HG02884 (cell line): ENCODE data around the gene KIF12.

ENCODE experiments used
- ATAC-seq: cut with Tn5 transposase; IDR thresholded peaks from one replicate; pipeline ENCODE4 v1.9.1; 2021; ENCODE audit warnings: mild to moderate bottlenecking, moderate library complexity; ENCODE audit not compliant: unreplicated experiment

KIF12 gene

DNA sequence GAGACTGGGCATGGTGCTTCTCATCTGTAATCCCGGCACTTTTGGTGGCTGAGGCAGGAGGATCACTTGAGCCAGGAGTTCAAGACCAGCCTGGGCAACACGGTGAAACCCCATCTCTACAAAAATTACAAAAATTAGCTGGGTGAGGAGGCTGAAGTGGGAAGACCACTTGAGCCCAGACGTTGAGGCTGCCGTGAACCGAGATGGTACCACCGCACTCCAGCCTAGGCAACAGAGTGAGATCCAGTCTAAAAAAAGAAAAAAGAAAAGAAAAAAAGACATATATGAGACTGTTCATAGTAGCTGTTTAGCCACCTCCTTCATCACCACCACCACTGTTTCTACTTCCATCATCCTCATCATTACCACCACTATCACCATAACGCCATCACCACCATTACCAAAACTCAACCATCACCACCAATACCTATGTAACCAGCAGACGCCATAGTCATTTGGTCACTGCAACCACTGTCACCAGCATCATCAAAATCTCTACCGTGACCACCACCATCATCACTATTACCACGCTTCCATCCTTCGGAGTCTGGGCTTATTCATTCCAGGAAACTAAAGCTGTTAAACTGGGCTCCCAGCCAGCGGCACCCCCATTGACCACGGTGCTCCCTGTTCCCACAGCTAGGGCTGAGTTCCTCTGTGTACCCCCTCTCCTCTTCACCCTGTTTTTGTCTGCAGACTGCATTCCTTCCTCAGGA lies 8.4 kb upstream of the KIF12 start:
- no peak for ATAC-seq

DNA sequence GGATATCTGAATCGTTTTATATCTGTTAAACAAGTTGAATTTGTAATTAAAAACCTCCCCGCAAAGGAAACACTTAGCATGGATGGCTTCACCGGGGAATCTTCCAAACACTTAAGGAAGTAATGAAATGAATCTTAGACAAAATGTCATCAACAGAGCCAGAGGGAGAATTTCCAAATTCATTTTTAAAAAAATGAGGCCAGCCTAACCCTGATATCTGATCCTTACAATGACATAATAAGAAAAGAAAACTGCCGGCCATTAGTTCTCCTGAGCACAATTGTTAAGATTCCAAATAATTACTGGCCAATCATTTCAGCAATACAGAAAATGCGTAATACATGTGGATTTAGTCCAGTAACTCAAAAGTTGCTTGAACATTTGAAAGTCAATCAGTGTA lies 6.1 kb upstream of the KIF12 start:
- ATAC-seq, result no peak

DNA sequence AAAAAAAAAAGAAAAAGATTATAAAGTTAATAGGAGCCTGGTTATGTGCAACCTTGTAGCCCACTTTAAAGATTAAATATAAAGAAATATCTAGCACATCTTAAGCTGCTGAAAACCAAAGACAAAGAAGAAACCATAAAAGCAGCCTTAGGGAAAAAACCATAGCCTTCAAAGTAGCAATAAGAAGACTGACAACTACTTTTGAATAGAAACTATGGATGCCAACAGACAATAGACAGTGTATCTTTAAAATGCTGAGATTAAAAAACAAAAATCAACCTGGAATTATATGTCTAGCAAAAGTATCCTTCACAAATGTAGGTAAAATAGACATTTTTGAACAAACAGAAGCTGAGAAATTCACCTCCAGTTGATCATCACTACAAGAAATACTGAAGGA lies 3.4 kb upstream of the KIF12 start:
- ATAC-seq, result no peak

DNA sequence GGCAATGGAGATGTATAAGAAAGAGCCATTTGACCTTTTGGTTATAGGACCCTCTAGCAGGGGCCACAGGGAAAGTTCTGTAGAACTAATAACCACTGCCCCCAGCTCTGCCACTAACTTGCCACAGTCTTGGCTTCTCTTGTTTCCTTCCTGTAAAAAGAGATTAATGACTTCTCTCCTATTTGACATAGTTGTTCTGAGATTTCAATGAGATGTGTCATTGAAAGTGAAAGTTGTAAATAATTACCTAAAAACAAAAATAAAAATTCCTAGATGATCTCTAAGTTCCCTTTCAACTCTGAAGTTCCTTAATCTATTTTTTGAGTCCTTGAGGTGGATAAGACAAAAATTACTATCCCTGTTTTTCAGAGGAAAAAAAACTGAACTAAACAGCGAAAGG lies 1.4 kb upstream of the KIF12 start:
- ATAC-seq, result no peak

DNA sequence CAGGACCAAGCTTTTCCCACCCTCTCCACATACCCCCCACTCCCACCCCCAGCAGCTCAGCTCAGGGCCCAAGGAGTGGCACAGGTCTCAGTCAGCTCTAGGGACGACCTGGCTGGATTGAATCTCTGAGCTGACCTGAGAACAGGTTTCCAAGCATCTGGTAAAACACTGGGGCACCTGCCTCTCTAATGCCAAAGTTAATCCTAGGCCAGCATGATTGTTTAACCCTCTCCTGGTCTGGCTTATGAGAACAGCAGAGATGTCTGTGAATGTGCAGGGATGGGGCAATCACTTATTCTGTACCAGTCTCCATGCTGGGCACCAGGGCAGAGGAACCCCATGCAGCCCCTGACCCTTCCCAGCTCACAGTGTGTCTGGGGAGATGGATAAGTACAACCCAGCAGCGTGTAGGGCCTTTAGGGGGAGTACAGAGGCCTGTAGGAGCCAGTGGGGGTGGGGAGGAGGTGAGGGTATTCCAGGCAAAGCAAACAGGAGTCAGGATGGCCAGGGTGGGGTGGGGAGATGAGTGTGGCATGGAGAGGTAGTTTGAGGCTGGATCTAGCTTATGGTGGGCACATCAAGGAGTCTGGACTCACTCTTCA lies 678 bp upstream of the KIF12 start:
- ATAC-seq, result no peak

DNA sequence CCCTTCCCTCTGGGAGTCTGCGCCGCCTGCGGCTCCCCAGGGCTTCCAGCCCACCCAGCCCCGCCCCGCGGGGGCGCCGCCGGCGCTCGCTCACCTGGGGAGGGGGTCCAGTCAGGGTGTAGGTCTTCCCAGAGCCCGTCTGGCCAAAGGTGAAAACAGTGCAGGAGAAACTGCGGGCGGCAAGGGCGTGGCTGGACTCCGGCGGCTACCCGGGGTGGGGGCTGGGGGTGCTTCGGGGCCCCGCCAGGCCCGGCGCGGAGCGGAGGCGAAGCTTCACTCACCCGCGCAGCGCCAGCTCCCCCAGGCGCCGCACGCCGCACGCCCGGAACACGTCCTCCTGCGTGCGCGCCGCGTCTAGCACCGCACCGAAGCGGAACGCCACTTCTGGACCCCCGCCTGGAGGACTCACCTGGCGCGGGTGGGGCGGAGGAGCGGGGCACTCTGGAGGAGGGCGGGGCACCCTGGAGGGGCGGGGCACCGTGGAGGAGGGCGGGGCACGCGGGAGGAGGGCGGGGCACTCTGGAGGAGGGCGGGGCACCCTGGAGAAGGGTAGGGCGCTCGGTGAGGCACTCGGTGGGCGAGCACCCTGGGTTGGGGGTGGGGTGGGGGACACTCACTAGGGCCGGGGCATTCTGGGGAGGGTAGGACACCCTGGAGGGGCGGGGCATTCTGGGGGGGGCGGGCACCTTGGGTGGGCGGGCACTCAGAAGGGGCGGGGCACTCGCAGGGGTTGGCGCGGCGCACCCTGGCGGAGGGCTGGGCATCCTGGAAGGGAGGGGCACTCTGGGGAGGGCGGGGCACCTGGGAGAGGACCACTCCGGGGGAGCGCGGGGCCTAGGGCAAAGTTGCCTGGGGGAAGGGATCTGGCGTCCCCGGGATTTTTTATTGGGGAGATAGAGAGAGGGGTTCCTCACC lies 814 bp downstream of the KIF12 start:
- no peak for ATAC-seq

DNA sequence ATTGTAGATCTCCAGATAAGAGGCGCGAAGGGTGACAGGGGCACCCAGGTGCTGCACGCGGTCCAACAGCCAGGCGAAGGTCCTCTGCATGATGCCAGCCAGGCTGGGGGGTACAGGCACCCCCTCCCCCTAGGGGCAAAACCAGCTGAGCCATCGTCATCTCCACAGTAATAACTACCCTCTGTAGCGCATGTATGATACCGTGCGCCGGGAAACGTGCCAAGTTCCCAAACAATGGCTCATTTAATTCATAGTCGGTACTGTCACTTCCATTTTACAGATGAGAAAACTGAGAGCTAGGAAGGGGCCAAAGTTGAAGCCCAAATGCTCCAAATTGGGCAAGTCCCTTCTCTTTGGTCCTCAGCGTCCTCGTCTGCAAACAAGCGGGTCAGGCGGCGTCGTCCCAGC lies 1.5 kb downstream of the KIF12 start:
- ATAC-seq, result no peak

DNA sequence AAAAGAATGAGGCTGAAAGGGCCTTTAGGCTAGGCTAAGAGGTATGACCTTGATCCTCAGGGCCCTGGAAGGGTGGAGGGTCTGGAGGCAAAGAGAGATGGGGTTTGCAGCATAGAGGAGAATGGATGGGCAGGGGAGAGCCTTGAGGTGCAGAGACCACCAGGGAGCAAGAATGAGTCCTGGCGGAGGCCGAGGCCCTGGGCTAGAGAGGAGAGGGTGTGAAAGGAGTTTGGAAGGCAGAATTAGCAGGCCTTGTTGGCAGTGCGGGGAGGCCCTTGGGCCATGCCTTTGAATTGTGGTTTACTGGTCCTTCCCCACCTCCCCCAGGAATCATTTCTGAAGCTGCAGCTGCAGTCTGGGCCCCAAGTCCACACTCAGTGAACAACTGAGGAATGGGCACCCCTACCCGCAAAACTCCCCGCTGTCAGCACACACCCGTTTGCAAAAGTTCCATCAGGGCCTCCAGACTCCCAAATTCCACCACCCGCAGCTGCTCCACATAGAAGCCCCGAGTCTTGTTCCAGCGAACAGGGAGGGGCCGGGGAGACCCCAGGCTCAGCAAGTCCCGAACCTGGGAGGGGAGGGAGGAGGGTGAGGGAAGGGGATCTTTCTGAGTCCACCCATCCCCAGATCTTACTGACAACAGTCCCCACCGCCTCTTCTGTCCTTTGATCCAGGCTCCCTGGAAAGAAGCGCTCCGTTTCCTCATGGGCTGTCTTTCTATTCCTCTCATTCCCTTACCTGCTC lies 2.1 kb downstream of the KIF12 start:
- no peak for ATAC-seq

DNA sequence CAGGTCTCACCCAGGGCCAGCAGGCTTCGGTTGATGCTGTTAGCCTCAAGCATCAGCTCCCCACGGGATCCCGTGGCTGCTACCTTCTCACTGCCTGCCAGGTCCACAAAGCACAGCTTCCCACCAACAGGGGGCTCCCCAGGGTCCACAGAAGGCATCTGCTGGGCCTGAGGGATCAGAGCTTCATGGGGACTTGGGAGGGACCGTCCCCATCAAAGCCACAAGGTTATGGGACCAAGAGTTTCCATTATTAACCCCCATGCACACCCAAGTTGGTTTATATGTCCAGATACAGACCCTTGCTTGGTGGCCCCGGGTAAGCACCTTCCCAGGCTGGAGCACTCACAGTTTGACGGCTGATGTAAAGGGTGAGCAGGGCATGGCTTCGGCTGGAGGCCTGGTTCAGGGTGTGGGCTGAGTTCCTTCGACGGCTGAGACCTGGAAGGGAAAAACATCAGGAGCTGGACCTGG lies 3.0 kb downstream of the KIF12 start:
- ATAC-seq, result no peak

DNA sequence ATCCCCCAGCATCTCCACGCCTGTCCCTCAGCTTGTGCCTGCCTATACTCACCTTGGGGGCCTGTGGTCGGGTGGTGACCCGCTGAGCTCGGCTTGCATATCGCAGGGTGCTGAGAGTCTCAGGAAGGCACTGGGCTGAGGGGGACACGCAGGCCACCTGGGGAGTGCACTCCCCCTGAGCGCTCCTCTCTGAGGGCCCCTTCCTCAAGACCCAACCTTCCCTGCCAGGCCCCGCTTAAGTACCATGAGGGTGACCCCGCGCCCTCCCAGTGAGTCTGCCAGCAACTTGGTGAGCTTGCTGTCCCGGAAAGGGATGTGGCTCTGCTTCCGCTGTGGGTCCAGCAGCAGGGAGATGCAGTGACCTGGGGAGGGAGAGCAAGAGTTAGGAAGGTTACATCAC lies 4.1 kb downstream of the KIF12 start:
- no peak for ATAC-seq

DNA sequence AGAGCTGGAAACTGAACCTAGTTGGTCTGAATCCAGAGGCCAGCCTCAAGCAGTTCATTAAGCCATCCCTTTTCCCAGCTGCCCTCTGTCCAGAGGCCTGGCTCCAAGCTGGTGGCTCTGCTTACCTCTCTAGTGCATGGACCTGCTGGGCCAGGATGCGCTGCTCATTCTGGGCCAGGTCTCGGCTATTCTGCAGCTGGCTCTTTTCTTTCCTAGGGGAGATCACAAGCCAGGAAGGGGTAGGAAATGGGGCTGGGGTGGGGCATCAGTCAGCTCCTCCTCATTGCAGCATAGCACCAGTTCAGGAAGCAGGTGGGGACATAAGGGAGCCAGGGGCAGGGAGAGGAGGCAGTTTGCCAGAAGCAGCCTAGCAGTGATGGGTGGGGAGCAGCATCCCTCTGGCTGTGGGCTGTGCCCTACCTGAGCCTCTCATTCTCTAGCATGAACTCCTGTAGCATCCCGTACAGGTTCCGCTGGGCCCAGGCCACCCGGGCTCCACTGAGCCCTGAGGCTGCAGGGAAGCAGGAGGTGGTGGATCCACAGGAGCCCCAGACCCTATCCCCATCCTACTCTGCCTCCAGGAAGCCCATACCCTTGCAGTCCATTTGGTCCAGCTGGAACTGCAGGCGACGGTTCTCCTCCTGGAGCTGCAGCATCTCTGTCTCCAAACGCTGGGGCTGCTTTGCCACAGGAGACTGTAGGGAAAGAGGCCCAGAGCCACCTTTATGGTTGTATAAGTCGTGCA lies 5.2 kb downstream of the KIF12 start:
- no peak for ATAC-seq

DNA sequence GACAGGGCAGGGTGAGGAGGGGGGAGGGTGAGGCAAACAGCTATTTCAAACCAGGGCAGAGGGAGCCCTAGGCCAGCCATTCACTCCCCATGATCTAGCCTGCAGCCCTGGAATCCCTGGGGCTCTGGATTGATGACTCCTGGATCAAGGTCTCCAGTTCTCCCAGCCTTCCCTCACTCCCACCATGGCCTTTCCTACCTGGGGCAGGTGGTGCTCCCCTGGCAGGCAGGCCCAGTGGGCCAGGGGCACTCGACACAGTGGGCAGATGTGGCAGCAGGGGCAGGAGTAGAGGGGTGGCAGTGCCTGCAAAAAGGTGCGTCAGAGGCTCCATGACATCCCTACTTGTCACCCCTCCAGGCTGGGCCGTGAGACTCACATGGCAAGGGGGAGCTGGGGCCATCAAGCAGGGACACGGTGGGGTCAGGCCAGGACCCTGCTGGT lies 6.0 kb downstream of the KIF12 start:
- ATAC-seq, result no peak

DNA sequence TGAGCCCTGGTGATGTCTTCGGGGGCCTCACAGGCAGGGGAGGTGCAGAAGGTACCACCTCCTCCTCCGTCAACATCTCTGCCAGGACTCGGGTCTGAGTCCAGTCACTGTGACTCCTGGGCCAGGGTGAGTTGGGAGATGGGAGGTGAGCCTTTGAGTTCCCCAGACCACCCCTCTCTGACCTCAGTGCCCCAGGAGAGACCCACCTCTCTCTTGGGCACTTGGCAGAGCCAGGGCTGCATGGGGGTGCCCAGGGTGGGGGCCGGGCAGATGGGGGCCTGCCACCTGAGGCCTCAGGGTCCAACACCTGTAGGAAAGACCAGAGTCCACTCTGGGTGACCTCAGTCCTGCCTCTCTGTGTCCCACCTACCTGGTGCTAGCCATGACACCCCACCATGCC lies 6.8 kb downstream of the KIF12 start:
- no peak for ATAC-seq

DNA sequence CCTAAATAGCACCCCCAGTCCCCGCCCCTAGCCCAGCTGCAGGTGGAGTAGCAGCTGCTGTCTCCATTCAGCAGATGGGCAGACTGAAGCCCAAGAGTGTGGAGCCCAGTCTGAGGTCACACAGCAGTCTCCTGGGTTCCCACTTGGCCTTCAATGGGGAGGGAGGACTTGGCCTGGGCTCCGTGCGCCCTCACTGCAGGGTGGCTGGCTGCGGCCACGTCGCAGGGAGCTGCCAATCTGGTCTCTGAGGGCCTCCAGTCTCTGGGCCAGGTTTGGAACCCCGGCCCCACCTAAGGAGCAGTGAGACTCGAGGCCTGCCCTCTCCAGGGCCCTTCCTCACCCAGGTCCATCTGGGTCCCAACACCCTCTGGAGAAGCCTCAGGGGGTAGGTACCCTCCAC lies 7.4 kb downstream of the KIF12 start:
- no peak for ATAC-seq

DNA sequence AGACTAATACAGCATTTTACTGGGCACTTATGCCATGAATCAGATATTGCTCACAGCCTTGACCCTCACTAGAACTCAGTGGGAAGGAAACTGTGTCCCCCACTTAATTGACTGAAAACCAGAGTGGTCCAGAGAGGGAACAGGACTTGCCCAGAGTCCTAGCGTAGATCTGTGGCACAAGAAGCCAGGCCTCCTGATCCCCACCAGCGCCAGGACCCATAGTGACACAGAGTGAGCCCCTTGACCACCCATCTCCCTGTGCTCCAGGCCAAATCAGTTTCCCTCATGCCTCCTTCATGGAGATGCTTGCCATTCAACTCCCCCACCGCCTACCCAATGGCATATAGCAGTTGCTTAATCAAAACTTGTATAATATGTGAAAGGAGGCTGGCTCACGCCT lies 8.3 kb downstream of the KIF12 start:
- ATAC-seq, result no peak

DNA sequence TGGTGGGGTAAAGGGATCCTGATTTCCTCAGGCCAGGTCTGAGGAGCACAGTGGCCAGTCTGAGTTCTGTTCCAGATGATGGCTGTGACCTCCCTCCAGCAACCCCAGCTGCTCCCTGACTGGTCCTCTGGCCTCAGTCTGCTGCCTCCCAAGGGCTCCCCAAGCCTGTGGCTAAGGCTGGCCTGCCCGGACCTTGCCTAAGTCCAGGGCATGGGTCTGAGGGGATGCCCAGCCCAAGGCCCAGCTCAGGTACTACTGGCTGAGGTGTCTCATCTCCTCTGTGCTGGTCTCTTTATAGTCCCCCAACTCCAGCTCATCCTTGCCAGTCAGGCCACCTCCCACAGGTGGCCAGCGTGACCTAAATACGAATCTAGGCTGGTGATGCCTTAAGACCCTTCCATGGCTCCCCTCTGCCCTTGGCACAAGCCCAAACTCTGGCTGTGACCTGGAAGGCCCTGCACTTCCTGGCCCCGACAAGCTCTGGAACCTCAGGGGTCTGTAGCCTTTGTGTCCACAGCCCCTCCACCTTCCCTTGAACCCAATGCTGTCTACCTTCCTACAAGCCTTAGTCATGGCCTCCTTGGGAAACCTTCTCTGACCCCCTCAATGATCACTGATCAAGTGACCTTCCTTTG lies 9.8 kb downstream of the KIF12 start:
- no peak for ATAC-seq

DNA sequence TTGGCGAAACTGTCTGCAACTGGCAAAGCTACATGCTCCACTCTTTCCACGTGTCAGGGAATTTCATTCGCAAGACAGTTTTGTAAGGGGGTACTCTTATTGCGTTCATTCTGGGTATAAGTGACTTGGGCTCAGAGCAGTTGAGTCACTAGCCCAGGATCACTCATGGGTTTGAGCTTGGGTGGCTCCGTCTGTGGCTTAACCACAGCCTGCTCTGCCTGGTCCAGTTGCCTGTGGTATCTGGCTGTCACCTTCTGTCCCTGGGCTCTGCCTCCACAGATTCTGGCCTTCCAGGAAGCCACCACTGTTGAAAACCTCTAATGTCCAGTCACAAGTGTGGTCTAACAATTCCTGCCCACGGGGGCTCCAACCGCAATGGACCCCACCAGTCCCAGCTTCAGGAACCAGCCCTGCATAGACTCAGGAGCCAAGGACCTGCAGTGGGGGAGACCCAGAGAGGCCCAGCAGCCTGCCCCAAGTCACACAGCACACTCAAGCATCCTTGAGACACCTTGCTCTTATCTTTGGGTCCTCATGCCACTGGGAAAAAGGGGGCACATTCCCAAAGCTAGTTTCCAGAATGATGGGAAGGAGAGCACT lies 10.4 kb downstream of the KIF12 start:
- no peak for ATAC-seq

DNA sequence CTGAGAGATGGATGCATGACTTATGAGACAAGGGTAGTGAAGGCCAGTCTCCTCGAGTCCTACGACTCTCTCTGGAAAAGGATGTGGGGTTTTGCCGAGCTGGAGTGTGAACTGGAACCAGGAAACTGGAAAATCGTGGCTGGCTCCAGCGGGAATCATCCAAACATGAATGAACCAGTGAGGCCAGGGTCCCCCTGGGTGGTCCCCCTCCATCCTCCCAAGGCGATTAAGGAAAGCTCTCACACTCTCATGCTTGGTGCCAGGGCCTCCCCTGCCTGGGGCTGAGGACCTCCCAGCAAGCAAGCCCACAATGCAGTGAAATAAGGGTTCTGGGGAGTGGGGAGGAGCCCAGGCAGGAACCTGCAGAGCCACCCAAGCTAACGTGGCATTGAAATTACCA lies 11.4 kb downstream of the KIF12 start:
- no peak for ATAC-seq

DNA sequence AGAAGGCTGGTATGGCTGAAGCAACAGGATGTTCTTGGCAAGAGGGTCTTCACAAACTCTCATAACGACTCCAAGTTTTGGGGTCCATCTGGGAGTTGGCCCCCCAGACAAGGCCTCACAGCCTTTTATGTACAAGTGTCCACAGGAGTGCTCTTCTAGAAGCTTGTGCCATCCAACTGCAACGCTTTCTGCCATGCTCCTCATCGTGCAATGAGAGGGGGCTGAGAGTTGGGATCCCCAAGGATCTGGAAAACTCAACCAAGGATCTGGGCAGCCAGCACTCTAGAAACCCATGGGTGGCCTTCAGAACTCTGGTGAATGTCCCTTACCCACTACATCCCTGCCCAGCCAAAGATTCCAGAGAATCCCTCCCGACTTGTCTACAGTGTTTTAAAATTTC lies 12.5 kb downstream of the KIF12 start:
- ATAC-seq, result no peak

DNA sequence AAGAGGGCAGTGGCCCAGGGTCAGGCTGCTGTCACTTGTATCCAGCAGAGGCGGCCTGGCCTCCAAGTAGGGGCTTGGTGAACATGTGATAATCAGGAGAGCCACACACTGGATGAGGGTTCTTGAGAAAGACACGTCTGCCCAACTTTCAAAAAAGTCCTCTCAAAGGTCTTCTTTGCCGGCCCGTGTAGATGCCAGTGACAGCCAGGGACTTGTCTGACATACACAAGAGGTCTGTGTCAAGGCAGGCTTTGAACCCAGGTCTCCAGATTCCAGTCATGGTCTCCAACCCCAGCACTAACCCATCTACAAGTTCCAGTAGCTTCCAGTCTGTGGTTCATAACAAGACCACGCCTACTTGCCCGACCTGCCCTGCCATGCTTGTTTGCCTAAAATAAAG lies 13.1 kb downstream of the KIF12 start:
- ATAC-seq, result no peak
